ENCODE data around the gene SLX4IP. TPM values are rescaled to one million over a fixed set of nuclear protein-coding genes. Genes with fewer than 3 reads are reported as not detected.

Gene SLX4IP
- total RNA-seq, 4 donors from 2014 or later: 1.3 to 3.0 (median 1.9) TPM

DNA sequence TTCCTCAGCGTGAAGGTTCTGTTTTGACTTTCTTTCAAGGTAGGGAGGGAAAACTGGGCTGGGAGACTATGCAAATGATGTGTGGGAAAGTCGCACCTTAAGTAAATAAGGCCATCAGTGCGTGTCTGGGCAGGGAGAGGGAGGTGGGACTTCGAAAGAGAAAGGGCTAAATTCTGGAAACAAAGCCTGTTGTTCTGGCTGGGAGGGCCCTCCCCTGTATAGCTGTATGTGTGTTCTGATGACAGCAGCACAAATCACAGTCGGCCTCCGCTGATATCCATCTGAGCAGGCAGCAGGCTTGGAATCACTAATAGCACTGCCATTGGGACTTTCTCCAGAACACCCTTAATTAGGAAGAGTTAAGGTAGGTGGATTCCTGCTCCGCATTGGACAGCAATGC, 219.5 kb downstream of the SLX4IP start:
- TF ChIP-seq EP300 (IDR thresholded peaks at IDR 0.05) (no peak), POLR2AphosphoS5 (IDR thresholded peaks at IDR 0.05) (no peak), POLR2A (IDR thresholded peaks at IDR 0.05) (no peak)
- TF ChIP-seq, protein P1, sequence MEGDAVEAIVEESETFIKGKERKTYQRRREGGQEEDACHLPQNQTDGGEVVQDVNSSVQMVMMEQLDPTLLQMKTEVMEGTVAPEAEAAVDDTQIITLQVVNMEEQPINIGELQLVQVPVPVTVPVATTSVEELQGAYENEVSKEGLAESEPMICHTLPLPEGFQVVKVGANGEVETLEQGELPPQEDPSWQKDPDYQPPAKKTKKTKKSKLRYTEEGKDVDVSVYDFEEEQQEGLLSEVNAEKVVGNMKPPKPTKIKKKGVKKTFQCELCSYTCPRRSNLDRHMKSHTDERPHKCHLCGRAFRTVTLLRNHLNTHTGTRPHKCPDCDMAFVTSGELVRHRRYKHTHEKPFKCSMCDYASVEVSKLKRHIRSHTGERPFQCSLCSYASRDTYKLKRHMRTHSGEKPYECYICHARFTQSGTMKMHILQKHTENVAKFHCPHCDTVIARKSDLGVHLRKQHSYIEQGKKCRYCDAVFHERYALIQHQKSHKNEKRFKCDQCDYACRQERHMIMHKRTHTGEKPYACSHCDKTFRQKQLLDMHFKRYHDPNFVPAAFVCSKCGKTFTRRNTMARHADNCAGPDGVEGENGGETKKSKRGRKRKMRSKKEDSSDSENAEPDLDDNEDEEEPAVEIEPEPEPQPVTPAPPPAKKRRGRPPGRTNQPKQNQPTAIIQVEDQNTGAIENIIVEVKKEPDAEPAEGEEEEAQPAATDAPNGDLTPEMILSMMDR (IDR thresholded peaks at IDR 0.05): no peak
- ATAC-seq: no peak
- H3K9me3 ChIP-seq: no peaks in the 10 kb centered on the region
- peaks cover 0 to 69% of the 10 kb centered on the region in 2 donors for H3K36me3 ChIP-seq
- H3K4me1 ChIP-seq: peaks cover 0 to 72% (median 19%) of the 10 kb centered on the region in 3 donors
- H3K27ac ChIP-seq: peak overlapping the region in 3 of 4 donors; percentile 53 to 75 (median 54)
- no peaks in the 10 kb centered on the region for H3K27me3 ChIP-seq
- no peak overlapping the region for H3K4me3 ChIP-seq
- WGBS, 2 donors (ENCODE audit: low coverage in 1 of 2): 51 to 60% methylated on average over 1 to 6 of the region's 7 CpGs

DNA sequence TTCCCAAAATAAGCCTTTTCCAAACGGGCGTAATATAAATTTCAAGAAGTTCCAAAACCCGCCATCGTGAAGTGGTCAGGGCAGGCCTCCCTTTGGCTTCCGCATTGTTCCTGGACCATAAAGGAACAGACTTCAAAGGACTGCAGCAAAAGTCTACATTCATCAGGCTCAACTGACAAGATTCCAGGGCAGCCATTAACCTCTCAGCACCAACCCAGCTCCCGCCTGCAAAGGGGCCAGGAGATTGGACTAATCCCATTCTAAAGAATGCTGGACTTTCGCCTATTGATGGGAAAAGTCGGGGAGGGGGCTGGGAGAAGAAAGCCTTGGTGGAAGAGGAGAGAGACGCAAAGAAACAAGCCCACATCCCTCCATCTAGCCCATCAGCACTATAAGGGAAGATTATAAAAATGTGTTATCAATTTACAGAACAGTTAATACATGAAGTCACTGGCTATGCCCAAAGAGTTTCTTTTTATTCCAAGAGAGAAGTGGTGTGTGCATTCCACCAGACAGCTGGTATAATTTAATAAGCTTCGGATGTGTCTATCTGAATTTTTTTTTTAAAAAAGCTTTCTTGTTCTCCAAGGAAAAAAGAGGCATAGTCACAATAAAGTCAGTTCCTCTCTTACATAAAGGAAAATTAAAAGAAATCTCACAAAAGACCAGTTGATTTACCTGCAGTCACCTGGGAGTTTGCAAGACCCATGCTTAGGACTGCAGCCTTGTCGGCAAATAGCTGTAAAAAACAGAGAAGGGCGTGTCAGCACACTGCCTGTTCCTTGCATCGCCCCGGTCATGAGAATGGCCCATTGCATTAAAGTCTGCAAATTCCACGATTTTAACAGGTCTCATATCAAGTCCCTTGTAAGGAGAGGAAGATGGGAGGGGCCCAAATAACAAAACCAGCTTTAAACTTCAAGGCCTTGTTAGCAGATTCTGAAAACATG, 220.9 kb downstream of the SLX4IP start:
- H3K36me3 ChIP-seq: peaks cover 0 to 62% of the 10 kb centered on the region in 2 donors
- peaks cover 0 to 80% (median 21%) of the 10 kb centered on the region in 3 donors for H3K4me1 ChIP-seq
- H3K4me3 ChIP-seq: no peak overlapping the region
- no peaks in the 10 kb centered on the region for H3K27me3 ChIP-seq
- TF ChIP-seq POLR2AphosphoS5 (IDR thresholded peaks at IDR 0.05) (no peak), EP300 (IDR thresholded peaks at IDR 0.05) (no peak), POLR2A (IDR thresholded peaks at IDR 0.05) (no peak)
- TF ChIP-seq, protein P1 (IDR thresholded peaks at IDR 0.05): no peak
- H3K9me3 ChIP-seq: no peaks in the 10 kb centered on the region
- peak overlapping the region in 2 of 4 donors; percentile 53 to 75 for H3K27ac ChIP-seq
- WGBS, 2 donors (ENCODE audit: low coverage in 1 of 2): 62 to 69% methylated on average over 9 of the region's 15 CpGs
- ATAC-seq: no peak

DNA sequence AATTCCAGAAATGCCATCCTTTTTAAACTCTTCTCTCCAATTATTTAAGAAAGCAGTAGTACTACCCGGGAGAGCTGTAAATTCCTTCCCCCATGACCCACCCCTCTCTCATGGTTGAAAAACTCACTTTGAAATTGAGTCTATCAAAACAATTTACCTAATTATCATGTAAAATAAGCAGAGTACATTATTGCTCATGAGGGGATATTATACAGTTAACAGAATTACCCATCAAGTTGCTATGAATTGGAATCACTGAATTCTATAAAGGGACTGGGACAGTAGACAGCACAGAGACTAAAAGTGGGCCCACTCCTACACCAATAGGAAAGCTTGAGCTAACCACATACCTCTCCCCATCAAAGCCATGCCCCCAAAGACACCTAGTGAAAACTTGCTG, 222.3 kb downstream of the SLX4IP start:
- no peak overlapping the region for H3K4me3 ChIP-seq
- no peak for ATAC-seq
- peak overlapping the region in 1 of 4 donors; percentile 22 for H3K27ac ChIP-seq
- WGBS, 2 donors (ENCODE audit: low coverage in 1 of 2): 90 to 100% methylated on average over 1 of the region's 1 CpG
- H3K9me3 ChIP-seq: no peaks in the 10 kb centered on the region
- peaks cover 0 to 74% (median 21%) of the 10 kb centered on the region in 3 donors for H3K4me1 ChIP-seq
- no peaks in the 10 kb centered on the region for H3K27me3 ChIP-seq
- TF ChIP-seq POLR2AphosphoS5 (IDR thresholded peaks at IDR 0.05): no peak
- TF ChIP-seq POLR2A (IDR thresholded peaks at IDR 0.05): no peak
- TF ChIP-seq, protein P1 (IDR thresholded peaks at IDR 0.05): no peak
- TF ChIP-seq EP300 (IDR thresholded peaks at IDR 0.05): no peak
- H3K36me3 ChIP-seq: peaks cover 0 to 66% of the 10 kb centered on the region in 2 donors

DNA sequence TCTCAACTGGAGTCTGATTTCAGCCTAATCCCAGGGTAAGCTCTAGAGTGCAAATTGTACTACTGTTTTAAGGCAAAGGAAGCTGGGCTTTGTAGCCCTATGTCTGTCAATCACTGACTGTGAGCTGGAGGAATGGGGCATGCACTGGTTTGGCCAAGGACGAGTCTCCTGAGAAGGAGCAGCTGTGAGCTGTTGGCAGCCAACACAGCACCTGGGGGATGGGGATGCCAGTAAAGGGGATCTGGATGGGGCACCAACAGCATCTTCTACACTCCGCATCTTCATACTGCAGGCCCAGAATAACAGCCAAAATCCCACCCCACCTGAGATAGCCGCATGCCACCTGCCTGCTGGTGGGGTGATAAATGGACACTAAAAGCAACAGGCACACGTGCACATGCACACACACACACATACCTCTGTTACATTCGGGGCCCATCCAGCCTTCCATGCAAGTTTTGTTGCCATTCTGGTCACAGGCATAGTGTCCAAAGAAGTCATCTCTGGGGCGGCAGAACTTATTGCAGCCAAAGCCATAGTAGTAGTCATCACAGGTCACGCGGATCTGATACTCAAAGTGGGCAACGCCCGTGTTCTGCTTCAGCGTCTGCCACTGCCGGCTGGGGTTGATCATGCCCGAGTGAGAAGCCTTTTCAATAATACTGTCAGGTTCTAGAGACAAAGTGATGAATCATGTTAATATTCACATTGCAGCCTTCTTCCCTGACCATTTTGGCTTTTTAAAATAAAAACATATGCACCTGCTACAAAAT, 223.1 kb downstream of the SLX4IP start:
- 69% methylated on average over 6 to 11 of the region's 13 CpGs for WGBS, 2 donors (ENCODE audit: low coverage in 1 of 2)
- H3K9me3 ChIP-seq: no peaks in the 10 kb centered on the region
- H3K27me3 ChIP-seq: no peaks in the 10 kb centered on the region
- no peak for ATAC-seq
- peak overlapping the region in 1 of 4 donors; percentile 22 for H3K27ac ChIP-seq
- no peak overlapping the region for H3K4me3 ChIP-seq
- no peak for TF ChIP-seq POLR2AphosphoS5 (IDR thresholded peaks at IDR 0.05)
- TF ChIP-seq, protein P1 (IDR thresholded peaks at IDR 0.05): no peak
- no peak for TF ChIP-seq POLR2A (IDR thresholded peaks at IDR 0.05)
- TF ChIP-seq EP300 (IDR thresholded peaks at IDR 0.05): no peak
- peaks cover 0 to 74% (median 18%) of the 10 kb centered on the region in 3 donors for H3K4me1 ChIP-seq
- peaks cover 0 to 72% of the 10 kb centered on the region in 2 donors for H3K36me3 ChIP-seq

Measured in gastroesophageal sphincter (tissue), 4 donors.